Activated CD4-positive, alpha-beta T cell treated with anti-CD3 and anti-CD28 coated beads, Interleukin-2, amount 10 ng/mL, durations not matched to agents 24 days and 14 days (primary cell): Measurements from ENCODE around the gene INS. TPM values are rescaled to one million over a fixed set of nuclear protein-coding genes. Genes with fewer than 3 reads are reported as not detected.

ENCODE experiments used
- DNase-seq: peaks from one replicate; pipeline ENCODE4 v3.0.0; 2022
- H3K27ac Mint-ChIP-seq: one replicate; pipeline ENCODE4 v1.8.0; 2022; ENCODE audit warnings: mild to moderate bottlenecking, mixed read lengths
- H3K27me3 Mint-ChIP-seq: one replicate; pipeline ENCODE4 v1.8.0; 2022; ENCODE audit warnings: mixed read lengths
- H3K36me3 Mint-ChIP-seq: one replicate; pipeline ENCODE4 v1.8.0; 2022; ENCODE audit warnings: low read depth, mild to moderate bottlenecking, mixed read lengths
- H3K4me1 Mint-ChIP-seq: one replicate; pipeline ENCODE4 v1.8.0; 2021; ENCODE audit warnings: mixed read lengths
- H3K4me3 Mint-ChIP-seq: one replicate; pipeline ENCODE4 v1.8.0; 2022; ENCODE audit warnings: mild to moderate bottlenecking, moderate library complexity, mixed read lengths
- H3K9me3 Mint-ChIP-seq: one replicate; pipeline ENCODE4 v1.8.0; 2021; ENCODE audit warnings: mixed read lengths
- intact Hi-C: fragments of 100-400 bp; cut with micrococcal nuclease; formaldehyde crosslinking; loops from one replicate; pipeline ENCODE4 v1.15.1; 2023
- total RNA-seq: library from RNA; stranded (reverse); gene quantifications from 2 replicates; pipeline ENCODE4 v1.2.3, GENCODE V29; 2022

The INS gene
- total RNA-seq, 1 donor from 2014 or later = not detected

- peaks cover 6% of the 10 kb centered on the region for H3K9me3 Mint-ChIP-seq
- intact Hi-C loops = no loop called here
- DNase-seq = no peak
- H3K27me3 Mint-ChIP-seq = peaks cover 55% of the 10 kb centered on the region
- no peaks in the 10 kb centered on the region for H3K36me3 Mint-ChIP-seq
- no peak overlapping the region for H3K4me3 Mint-ChIP-seq
- H3K27ac Mint-ChIP-seq = no peak overlapping the region
- H3K4me1 Mint-ChIP-seq = no peaks in the 10 kb centered on the region
These were observed 25.3 kb downstream of the INS start for GRCh38 chr11:2135648-2136201.

- H3K9me3 Mint-ChIP-seq = peaks cover 6% of the 10 kb centered on the region
- no peak overlapping the region for H3K4me3 Mint-ChIP-seq
- intact Hi-C loops = no loop called here
- no peak overlapping the region for H3K27ac Mint-ChIP-seq
- H3K27me3 Mint-ChIP-seq = peaks cover 53% of the 10 kb centered on the region
- H3K4me1 Mint-ChIP-seq = no peaks in the 10 kb centered on the region
- no peak for DNase-seq
- H3K36me3 Mint-ChIP-seq = no peaks in the 10 kb centered on the region
These were observed 25.9 kb downstream of the INS start for GRCh38 chr11:2135018-2135569.

- H3K9me3 Mint-ChIP-seq = peaks cover 6% of the 10 kb centered on the region
- H3K27me3 Mint-ChIP-seq = peaks cover 51% of the 10 kb centered on the region
- DNase-seq = no peak
- no peaks in the 10 kb centered on the region for H3K36me3 Mint-ChIP-seq
- H3K27ac Mint-ChIP-seq = no peak overlapping the region
- intact Hi-C loops = no loop called here
- no peaks in the 10 kb centered on the region for H3K4me1 Mint-ChIP-seq
- no peak overlapping the region for H3K4me3 Mint-ChIP-seq
These were observed 26.7 kb downstream of the INS start for GRCh38 chr11:2134022-2135010.

- no peaks in the 10 kb centered on the region for H3K4me1 Mint-ChIP-seq
- H3K4me3 Mint-ChIP-seq = no peak overlapping the region
- DNase-seq = no peak
- H3K36me3 Mint-ChIP-seq = no peaks in the 10 kb centered on the region
- H3K27me3 Mint-ChIP-seq = peaks cover 50% of the 10 kb centered on the region
- peaks cover 6% of the 10 kb centered on the region for H3K9me3 Mint-ChIP-seq
- H3K27ac Mint-ChIP-seq = no peak overlapping the region
- intact Hi-C loops = no loop called here
These were observed 27.6 kb downstream of the INS start for GRCh38 chr11:2133241-2134021.

DNA sequence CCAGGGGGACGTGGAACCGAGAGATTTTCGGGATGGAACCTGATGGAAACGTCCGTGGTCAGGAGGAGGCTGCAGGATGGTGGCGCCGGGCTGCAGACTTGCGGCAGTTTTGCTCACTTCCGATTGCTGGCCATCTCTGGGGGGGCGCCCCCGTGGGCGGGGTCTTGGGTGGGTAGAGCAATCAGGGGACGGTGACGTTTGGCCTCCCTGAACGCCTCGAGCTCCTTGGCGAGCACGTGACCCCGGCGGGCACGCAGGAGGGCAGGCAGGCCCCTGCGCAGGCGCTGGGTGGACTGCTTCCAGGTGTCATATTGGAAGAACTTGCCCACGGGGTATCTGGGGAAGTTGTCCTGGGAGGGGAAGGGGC lies 28.2 kb downstream of the INS start:
- intact Hi-C loops = no loop called here
- Mint-ChIP-seq H3K27me3 (peaks cover 47% of the 10 kb centered on the region), H3K4me3 (no peak overlapping the region), H3K36me3 (no peaks in the 10 kb centered on the region), H3K27ac (no peak overlapping the region), H3K4me1 (no peaks in the 10 kb centered on the region), H3K9me3 (peaks cover 6% of the 10 kb centered on the region)
- no peak for DNase-seq

DNA sequence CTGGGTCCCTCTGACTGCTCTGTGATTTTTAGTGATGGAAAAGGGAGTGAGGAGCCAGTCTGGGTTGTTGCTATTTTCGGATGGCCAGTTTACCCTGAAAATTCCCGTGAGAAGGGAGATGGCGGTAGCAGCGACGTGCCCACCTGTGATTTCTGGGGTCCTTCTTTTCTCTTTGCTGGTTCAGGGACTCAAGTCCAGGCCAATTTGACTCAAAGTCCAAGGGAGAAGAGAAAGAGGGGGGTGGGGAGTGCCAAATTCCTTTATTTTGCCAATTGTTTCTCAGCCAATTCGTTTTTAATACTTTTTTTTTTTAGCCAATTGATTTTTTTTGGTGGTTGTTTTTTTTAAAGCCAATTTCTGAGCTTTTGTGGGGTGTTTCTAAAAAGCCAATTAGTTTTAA lies 28.8 kb downstream of the INS start:
- DNase-seq = no peak
- Mint-ChIP-seq H3K9me3 (peaks cover 6% of the 10 kb centered on the region), H3K4me3 (no peak overlapping the region), H3K27ac (no peak overlapping the region), H3K27me3 (peaks cover 42% of the 10 kb centered on the region), H3K36me3 (no peaks in the 10 kb centered on the region), H3K4me1 (no peaks in the 10 kb centered on the region)
- intact Hi-C loops = no loop called here

- Mint-ChIP-seq H3K9me3 (peaks cover 6% of the 10 kb centered on the region), H3K4me1 (no peaks in the 10 kb centered on the region), H3K27me3 (peaks cover 38% of the 10 kb centered on the region), H3K4me3 (no peak overlapping the region), H3K27ac (no peak overlapping the region), H3K36me3 (no peaks in the 10 kb centered on the region)
- no peak for DNase-seq
- intact Hi-C loops = no loop called here
These were observed 29.4 kb downstream of the INS start for GRCh38 chr11:2131371-2132236.

DNA sequence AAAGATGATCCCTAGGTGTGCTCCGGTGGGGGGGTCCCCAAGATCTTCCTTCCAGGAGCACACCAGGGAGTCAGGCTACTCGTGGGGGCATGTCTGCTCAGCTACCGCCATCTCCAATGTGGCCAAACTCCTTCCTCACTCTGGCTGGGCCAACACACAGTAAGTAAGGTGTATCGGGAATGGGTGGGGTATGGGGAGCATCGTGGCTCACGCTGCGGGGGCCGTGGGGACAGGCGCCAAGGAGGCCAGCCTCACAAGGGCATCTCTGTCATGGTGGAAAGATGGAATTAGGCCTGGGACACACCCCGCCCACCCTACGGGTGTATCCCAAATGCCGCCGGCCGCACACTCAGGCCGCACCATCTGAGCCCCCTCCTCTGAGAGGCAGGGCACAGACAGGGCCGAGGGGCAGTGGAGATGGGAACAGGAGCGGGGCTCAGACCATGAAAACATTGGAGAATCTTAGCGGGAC lies 30.1 kb downstream of the INS start:
- DNase-seq = no peak
- intact Hi-C loops = no loop called here
- no peak overlapping the region for H3K4me3 Mint-ChIP-seq
- peaks cover 6% of the 10 kb centered on the region for H3K9me3 Mint-ChIP-seq
- H3K36me3 Mint-ChIP-seq = no peaks in the 10 kb centered on the region
- peaks cover 31% of the 10 kb centered on the region for H3K27me3 Mint-ChIP-seq
- H3K27ac Mint-ChIP-seq = no peak overlapping the region
- H3K4me1 Mint-ChIP-seq = no peaks in the 10 kb centered on the region

GRCh38 chr11:2129699-2130366 lies 31.2 kb downstream of the INS start:
- Mint-ChIP-seq H3K4me1 (no peaks in the 10 kb centered on the region), H3K27ac (no peak overlapping the region), H3K36me3 (no peaks in the 10 kb centered on the region), H3K9me3 (peaks cover 11% of the 10 kb centered on the region), H3K27me3 (peaks cover 24% of the 10 kb centered on the region), H3K4me3 (no peak overlapping the region)
- intact Hi-C loops = no loop called here
- DNase-seq = no peak

- H3K27ac Mint-ChIP-seq = no peak overlapping the region
- intact Hi-C loops = no loop called here
- peaks cover 21% of the 10 kb centered on the region for H3K27me3 Mint-ChIP-seq
- no peaks in the 10 kb centered on the region for H3K36me3 Mint-ChIP-seq
- no peak for DNase-seq
- peaks cover 14% of the 10 kb centered on the region for H3K9me3 Mint-ChIP-seq
- no peaks in the 10 kb centered on the region for H3K4me1 Mint-ChIP-seq
- H3K4me3 Mint-ChIP-seq = no peak overlapping the region
These were observed 31.7 kb downstream of the INS start for GRCh38 chr11:2129308-2129698.

DNA sequence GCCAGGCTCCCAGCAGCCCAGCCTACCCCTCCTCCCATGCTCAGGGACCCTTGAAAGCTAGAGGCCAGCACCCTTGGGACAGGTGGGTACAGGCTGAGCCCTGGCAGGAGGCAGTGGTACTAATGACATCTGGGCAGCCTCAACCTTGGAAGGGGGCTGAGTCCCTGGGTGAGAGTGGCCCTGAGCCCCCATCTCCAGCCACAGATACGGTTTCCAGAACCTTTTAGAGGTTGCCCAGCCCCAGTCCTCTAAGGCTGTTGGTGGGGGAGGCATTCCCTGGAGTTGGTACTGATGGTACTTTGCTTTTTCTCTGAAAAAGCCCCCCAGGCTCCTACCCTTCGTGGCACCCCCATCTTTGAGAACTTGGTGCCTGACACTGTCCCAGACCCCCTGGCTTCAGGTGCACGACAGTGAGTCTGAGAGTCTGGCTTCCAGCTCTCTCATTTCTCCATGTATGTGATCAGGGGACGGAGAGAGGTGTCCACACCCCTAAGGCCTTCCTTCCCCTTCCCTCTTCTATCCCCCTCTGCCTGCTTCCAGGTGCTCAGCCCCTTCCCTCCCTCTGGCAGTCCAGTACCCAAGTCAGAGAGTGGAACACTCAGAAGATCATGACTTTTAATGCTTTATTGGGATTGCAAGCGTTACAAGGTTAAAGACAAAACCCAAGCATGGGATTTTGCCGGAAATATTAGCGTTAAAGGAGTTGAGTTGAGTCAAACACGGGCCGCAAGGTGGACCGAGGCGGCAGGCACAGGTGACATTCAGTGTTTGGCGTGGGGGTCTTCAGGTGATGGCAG lies 32.3 kb downstream of the INS start:
- Mint-ChIP-seq H3K27ac (no peak overlapping the region), H3K36me3 (no peaks in the 10 kb centered on the region), H3K4me3 (no peak overlapping the region), H3K4me1 (no peaks in the 10 kb centered on the region), H3K27me3 (peaks cover 19% of the 10 kb centered on the region), H3K9me3 (peaks cover 14% of the 10 kb centered on the region)
- DNase-seq = no peak
- intact Hi-C loops = no loop called here

DNA sequence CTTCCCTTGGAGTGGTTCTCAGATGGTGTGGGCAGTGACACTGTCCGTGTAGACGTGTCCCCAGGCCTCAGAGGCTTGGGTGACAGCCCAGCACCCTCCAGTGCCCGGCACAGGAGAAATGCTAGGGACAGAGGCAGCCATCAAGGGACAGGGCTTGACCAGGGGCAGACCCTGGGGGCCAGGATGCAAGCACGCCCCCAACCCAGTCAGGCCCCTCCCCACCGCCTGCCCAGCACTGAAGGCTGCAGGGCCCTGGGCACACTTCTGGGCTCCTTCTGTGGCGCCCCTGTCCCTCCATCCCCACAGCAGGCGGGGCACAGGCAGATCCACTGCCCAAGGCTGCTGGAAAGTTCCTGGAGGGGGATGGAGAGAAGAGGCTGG lies 32.9 kb downstream of the INS start:
- DNase-seq = no peak
- peaks cover 14% of the 10 kb centered on the region for H3K9me3 Mint-ChIP-seq
- no peaks in the 10 kb centered on the region for H3K36me3 Mint-ChIP-seq
- no peaks in the 10 kb centered on the region for H3K4me1 Mint-ChIP-seq
- intact Hi-C loops = no loop called here
- H3K4me3 Mint-ChIP-seq = no peak overlapping the region
- H3K27ac Mint-ChIP-seq = no peak overlapping the region
- H3K27me3 Mint-ChIP-seq = peaks cover 14% of the 10 kb centered on the region
